Effector CD8-positive, alpha-beta T cell (primary cell): ENCODE data around the gene SIGLEC5.
A peak's percentile ranks its signal among the peaks of the same experiment; 100 is the strongest.
"Not testable (repeated sequence)": the region's sequence is repeated elsewhere in the genome, so short reads cannot be mapped to it uniquely, and the experiment has no call there.

Source experiments
- DNase-seq: peaks from one replicate; lab custom pipeline; 2025; lab: John Stamatoyannopoulos, UW
- total RNA-seq, 4 experiments: gene quantifications; one replicate each; lab custom pipeline; 2026; lab: John Stamatoyannopoulos, UW

SIGLEC5 gene, protein sequence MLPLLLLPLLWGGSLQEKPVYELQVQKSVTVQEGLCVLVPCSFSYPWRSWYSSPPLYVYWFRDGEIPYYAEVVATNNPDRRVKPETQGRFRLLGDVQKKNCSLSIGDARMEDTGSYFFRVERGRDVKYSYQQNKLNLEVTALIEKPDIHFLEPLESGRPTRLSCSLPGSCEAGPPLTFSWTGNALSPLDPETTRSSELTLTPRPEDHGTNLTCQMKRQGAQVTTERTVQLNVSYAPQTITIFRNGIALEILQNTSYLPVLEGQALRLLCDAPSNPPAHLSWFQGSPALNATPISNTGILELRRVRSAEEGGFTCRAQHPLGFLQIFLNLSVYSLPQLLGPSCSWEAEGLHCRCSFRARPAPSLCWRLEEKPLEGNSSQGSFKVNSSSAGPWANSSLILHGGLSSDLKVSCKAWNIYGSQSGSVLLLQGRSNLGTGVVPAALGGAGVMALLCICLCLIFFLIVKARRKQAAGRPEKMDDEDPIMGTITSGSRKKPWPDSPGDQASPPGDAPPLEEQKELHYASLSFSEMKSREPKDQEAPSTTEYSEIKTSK
- 0 reads per million in 4 experiments for total RNA-seq

DNA sequence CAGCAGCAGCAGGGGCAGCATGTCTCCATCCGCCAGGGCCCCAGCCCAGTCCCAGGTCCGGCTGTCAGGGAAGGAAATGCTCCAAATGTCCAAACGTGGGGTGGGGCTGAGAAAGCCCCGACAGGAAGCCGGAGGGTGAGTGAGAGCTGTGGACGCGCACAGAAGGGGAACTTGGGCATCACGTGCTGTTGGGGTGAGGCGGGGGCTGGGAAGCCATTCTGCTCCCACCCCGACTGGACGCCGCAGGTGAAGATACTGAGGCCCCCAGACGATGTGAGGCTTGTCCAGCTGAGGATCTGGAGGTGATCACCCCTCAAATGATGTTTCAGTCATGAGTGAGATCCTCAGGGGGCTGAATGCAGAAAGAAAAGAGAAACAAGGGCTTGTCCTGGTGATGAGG, at the start of gene SIGLEC5:
Gene SIGLEC5, minus strand, starts transcription at position 87 of the 400 bp plus-strand sequence. Its CDS starts 66 bp downstream, at position 21.
- DNase-seq, result not testable (repeated sequence)

DNA sequence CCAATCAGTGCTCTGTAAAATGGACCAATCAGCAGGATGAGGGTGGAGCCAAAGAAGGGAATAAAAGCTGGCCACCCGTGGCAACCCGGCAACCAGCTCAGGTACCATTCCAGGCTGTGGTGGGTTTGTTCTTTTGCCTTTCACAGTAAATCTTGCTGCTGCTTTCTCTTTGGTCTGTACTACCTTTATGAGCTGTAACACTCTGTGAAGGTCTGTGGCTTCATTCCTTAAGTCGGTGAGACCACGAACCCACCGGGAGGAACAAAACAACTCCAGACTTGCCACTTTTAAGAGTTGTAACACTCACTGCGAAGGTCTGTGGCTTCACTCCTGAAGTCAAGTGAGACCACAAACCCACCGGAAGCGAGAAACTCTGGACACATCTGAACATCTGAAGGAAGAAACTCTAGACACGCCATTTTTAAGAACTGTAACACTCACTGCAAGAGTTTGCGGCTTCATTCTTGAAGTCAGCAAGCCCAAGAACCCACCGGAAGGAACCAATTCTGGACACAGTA, 46.4 kb upstream of the SIGLEC5 start:
- DNase-seq, result no peak

DNA sequence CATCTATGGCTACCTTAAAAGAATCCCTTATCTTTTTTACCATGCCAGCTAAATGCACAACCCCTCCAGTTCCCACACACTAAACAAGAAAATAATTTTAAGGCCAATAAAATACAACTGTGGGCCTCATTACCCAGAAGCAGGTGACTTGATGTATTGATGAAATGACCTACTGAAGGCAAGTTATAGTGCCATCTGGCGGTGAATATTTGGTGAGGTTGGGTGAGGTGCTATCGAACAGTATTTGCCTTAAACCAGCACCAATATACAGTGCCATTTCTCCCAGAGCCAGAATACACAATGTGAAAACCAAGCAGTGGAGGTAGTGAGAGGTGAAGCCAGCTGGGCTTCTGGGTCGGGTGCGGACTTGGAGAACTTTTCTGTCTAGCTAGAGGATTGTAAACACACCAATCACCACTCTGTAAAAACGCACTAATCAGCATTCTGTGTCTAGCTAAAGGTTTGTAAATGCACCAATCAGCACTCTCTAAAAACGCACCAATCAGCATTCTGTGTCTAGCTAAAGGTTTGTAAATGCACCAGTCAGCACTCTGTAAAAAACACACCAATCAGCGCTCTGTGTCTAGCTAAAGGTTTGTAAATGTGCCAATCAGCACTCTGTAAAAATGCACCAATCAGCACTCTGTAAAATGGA, 45.8 kb upstream of the SIGLEC5 start:
- not testable (repeated sequence) for DNase-seq

DNA sequence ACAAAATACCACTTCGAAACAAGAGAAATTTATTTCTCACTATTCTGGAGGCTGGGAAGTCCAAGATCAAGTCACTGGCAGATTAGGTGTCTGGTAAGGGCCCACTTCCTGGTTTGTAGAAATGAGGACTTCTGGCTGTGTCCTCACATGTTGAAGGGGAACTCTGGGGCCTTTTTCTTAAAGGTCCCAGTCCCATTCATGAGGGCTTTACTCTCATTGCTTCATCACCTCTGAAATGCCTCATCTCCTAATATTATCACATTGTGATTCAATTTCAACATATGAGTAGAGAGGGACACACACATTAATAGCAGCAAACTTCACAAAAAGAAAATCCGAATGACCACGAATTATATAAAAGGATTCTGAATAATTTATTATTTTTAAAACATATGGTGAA, 38.0 kb upstream of the SIGLEC5 start:
- no peak for DNase-seq

DNA sequence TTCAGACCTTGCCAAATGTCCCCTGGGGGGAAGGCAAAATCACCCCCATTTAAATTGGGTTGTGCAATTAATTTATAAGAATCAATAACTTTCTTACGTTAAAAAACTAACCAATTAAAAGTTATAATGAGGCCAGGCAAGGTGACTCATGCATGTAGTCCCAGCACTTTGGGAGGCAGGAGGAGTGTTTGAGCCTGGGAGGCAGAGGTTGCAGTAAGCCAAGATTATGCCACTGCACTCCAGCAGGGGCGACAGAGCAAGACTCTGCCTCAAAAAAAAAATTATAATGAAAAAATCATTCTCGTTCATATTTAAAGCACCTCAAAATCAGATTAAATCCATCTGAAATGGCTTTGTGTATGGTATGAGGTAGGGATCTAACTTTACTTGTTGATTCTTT, 34.8 kb upstream of the SIGLEC5 start:
- no peak for DNase-seq

DNA sequence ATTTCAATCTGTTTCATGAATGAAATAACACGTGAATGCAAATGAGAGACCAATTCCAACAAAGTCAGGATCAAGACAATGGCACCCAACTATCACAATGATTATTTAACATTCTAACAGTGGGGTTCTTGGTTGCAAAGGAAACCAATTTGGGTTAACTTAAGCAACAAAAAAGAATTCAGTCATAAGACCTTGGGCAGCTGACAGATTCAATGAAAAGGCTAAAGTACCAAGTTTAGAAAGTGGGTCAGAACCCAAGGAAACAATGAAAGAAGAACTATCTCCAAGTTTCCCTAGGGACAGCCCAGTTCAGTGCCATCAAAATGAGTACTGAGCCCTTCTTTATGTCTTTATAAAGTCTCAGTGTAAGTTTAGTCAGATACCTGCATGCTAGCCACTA, 33.9 kb upstream of the SIGLEC5 start:
- no peak for DNase-seq

DNA sequence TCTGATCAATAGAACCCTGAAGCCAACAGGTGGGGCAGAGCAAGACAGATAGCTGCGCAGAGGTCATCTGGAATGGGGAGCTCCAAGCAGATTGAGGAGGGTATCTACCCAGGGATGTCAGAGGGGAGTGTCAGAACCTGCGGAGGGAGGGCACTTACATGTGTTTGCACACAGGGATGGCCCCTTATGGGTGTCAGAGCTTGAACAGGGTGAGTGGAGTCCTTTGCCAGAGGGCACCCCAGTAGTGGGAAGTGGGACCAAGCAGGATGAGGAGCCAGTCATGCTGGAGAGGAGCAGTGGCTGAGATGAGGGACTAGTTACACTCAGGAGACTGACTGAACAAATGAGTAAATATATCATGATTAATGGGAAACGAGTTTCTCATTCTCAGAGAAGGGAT, 33.4 kb upstream of the SIGLEC5 start:
- DNase-seq, result no peak

DNA sequence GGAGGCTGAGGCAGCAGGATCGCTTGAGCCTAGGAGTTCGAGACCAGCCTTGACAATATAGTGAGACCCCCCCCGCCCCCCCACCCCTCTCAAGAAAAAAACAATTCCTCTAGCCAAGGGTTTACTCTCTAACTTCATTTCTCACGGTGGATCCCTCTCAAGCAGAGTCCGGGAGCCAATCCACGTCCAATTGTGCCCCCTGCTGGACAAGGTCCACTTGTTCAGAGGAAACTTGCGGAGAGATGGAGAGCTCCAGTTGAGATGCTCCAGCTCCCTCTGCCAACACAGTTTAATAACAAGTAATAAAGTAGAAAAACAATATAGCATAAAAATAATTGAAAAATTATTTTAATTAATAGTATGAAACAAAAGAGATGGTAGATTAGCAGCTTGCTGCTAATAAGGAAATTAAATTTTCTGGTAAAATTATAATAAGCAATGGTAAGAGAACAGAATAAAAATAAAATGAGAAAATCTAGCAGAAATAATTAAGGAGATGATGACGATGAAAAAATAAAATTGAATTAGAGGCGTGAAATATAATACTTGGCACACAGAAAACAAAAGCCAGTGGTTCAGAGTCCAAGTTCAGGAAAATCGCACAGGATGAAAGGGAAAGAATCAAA, 30.9 kb upstream of the SIGLEC5 start:
- DNase-seq, result peak; percentile 22

DNA sequence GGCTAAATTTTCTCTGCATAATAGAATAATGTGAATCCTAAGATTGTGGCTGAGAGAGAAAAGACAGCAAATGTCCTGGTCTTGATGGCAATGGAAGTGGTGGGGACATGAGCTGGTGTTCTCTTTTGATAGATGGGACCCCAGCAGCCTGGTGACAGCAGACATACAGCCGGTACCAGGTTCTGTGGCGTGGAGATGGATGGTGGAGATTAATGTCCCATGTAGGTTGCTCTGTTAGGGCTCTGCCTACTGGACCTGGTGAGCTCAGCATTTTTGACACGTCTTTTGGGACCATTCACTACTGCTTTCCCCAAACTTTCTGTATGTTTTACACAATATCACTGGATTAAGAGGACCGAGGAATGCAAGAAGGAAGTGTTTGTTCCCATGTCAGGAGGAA, 24.6 kb upstream of the SIGLEC5 start:
- no peak for DNase-seq

DNA sequence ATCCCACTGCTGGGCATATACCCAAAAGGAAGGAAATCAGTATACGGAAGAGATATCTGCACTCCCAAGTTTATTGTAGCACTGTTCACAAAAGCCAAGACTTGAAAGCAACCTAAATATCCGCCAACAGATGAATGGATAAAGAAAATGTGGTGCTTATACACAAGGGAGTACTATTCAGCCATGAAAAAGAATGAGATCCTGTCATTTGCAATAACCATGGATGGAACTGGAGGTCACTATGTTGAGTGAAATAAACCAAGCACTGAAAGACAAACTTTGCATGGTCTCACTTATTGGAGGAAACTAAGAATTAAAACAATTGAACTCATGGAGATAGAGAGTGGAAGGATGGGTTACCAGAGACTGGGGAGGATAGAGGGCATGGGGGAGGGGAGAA, 23.0 kb upstream of the SIGLEC5 start:
- DNase-seq, result no peak

DNA sequence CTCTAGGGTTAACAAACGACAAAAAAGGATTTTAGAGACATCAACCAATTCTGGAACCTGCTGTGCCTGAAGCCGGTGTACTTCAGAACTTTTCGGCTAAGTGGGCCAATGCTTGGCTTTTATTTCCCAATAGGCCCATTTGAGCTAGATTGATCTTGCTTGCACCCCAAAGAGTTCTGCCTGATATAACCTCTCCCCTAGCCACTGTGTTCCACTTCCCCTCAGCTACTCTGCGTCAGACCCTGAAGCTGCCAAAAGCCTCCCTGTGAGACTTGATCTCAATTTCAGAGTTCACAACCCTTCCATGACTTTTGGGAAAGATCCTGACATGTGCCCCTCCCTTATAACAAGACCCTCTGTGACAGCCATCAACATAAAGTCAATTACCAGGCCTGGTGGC, 22.1 kb upstream of the SIGLEC5 start:
- DNase-seq, result no peak

DNA sequence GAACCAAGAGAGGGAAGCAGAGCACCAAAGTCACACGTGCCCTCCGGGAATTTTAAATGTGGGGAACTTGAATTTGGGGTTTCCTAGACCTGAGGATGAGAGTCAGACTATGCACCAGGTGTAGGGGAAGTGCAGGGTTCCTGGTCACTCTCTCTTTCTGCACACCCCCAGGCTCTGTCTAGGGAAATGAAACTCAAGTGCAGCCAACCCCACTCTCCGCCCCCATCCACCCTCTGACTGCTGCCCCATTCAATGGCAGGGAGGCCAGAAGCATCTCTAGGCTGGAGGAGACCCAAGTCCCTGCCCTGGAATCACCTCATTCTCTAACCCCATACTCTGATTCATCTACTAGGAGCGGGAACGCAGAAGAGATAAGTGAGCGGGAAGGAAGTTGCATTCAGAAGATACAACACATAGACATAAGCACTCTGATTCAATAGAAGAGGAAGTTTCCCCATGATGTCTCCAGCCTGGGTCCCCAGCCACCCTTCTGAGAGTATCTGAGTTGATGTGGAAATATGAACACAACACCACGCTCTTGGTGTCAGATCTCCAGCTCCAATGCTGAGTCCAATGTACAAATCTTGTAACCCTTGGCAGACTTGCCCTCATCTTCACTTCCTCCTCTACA, 21.1 kb upstream of the SIGLEC5 start:
- DNase-seq, result no peak

DNA sequence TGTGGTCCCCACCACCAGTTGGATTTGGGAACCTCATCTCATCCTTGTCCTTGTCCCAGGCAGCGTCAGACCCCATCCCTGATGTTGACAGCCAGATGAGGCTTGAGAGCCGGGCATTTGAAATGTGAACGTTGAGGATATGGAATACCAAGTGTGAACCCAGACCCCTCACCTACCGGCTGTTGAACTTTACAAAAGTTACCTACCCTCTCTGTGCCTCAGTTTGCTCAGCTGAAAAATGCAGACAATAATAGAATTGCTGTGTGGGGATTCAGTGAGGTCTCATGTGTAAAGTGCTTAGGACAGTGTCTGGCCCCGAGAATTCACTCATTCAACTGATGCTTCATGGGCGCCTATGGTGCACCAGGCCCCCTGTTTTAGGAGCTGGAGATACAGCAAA, 17.1 kb upstream of the SIGLEC5 start:
- DNase-seq, result no peak

DNA sequence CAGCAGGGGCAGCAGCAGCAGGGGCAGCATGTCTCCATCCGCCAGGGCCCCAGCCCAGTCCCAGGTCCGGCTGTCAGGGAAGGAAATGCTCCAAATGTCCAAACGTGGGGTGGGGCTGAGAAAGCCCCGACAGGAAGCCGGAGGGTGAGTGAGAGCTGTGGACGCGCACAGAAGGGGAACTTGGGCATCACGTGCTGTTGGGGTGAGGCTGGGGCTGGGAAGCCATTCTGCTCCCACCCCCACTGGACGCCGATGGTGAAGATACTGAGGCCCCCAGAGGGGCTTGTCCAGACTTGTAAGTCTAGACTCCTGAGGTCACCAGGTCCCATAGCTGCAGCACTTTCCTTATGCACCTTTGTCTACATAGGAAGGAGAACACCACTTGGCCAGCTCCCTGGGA, 16.5 kb upstream of the SIGLEC5 start, which contains the start of gene SIGLEC14:
Gene SIGLEC14, minus strand, starts transcription at position 96 of the 400 bp plus-strand sequence. Its CDS starts 66 bp downstream, at position 30.
- not testable (repeated sequence) for DNase-seq

DNA sequence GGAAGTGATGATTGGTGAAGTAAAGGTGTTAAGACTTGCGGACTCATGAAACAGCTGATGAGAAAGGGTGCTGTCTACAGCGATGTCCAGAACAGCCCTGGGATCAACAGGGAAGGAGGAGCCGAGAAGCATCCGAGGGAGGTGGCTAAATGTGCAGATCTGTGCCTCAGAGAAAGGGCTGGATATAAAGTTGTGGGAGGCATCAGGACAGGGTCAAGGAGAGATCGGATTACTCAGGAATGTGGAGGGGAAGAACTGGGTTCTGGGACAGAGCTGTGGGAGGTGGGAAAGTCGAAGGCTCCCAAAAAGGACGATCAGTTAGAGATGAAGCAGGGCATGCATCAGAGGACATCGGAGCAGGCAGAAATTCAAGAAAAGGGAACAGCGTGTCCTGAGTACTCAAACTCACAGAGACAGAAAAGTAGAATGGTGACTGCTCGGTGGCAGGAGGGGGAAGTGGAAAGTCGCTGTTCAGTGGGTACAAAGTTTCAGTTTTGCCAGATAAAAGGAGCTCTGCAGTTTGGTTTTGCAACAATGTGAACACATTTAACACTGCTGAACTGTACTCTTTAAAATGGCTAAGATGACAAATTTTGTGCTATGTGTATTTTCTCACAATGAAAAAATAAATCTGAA, 14.6 kb upstream of the SIGLEC5 start:
- DNase-seq, result no peak

DNA sequence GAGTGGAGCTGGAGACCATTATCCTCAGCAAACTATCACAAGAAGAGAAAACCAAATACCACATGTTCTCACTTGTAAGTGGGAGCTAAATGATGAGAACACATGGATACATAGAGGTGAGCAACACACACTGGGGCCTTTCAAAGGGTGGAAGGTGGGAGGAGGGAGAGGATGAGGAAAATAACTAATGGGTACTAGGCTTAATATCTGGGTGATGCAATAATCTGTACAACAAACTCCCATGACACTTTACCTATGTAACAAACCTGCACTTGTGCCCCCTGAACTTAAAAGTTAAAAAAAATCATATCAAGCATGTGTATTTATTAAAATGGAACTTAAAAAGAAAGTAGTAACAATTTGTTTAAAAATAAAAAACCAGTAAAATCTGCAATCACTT, 11.4 kb upstream of the SIGLEC5 start:
- DNase-seq, result no peak

DNA sequence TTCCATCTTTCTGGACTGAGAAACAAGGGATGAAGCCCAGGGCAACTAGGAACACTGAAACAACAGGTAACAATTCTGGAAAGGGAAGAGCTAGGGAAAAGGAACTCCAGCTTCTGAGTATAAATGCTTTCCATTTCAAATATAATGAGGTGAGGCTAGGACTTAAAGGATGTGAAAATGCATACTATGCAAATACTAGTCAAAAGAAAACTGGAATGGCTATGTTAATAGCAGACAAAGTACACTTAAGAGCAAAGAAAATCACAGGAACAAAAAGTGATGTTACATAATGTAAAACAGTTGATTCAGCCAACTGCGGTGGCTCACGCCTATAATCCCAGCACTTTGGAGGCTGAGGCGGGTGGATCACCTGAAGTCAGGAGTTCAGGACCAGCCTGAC, 10.2 kb upstream of the SIGLEC5 start:
- no peak for DNase-seq

DNA sequence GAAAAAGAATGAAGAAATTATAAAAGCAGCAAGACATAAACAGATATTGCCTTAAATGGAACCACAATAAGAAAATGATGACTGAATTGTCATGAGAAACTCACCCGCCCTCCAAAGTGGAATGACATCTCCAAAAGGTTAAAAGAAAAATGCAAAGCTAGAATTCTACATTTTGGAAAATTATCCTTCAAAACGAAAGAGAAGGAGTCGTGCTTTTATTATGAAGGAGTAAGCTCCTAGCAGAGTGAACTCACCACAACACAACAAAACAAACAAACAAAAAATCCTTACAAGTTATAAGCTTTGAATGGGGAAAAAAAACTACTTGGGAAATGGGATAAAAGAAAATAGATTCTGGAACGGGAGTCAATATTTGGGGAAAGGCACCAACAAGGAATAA, 9.7 kb upstream of the SIGLEC5 start:
- no peak for DNase-seq

DNA sequence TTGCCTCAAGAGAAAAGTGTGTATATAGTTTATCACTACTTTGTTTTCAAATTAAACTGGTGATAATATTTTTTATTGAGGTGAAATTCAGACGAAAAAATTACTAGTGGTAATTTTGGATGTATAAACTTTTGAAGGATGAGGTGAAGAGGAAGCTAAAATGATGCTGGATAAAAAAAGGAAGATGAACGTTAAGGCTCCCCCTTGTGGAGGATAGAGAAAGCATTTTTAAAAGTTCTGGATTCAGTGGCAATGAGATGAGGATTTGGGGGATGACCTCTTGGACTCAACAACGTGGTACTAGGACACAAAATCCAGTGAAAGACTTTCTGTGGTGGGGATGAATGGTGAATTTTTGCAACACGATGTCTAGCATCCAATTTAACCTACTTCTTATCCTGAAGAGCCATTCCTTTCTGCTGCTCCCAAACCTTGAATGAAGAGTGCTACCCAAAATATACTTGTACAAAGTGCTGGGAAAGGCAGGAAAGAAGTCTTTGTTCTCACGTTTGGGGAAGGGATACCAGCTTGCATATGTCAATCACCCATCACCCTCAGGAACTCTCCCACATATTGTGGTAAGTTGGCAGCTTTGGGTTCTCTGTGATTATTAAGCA, 7.3 kb upstream of the SIGLEC5 start:
- DNase-seq, result no peak

DNA sequence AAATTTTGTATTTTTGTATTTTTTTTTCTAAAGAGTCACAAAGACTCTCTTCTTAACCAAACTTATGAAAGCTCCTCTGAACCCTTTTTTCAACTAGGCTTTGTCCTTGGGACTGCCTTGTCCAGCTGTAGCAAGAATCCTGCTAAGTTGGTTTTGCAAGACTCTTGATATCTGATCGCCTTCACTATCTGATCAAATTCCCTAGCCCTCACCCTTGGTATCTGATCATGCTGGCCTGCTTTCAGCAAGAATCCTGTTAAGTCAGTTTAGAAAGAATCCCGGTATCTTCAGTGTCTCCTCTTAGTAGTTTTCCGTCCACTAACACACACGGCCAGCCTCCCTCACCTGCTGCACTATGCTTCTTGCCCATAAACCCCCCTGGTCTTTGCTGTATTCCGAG, 1.9 kb upstream of the SIGLEC5 start:
- no peak for DNase-seq
